DND-41 (cell line): ENCODE measurements around the gene ME3.

Source experiments
- ATAC-seq: fragments of 200-7000 bp; cut with Tn5 transposase; 3 replicates; pipeline ENCODE4 v1.9.1; 2021; ENCODE audit warnings: low read depth; ENCODE audit not compliant: insufficient read depth
- DNase-seq: peaks from one replicate; pipeline ENCODE4 v3.0.0-alpha.2; 2020
- H2AFZ ChIP-seq: 2 replicates; pipeline ENCODE4 v1.6.0; 2012; ENCODE audit warnings: low read depth, low read length
- H3K27ac ChIP-seq: 2 replicates; pipeline ENCODE4 v1.5.1; 2012; ENCODE audit warnings: low read length, inconsistent platforms
- H3K27me3 ChIP-seq: fragments of 200-600 bp; sonication (generic); 2 replicates; pipeline ENCODE4 v1.6.0; 2012; ENCODE audit warnings: low read length, mild to moderate bottlenecking, inconsistent platforms; ENCODE audit not compliant: insufficient read depth, poor library complexity
- H3K36me3 ChIP-seq: 2 replicates; pipeline ENCODE4 v1.5.1; 2012; ENCODE audit warnings: low read length, inconsistent platforms; ENCODE audit not compliant: insufficient read depth
- H3K4me1 ChIP-seq: 2 replicates; pipeline ENCODE4 v1.5.1; 2012; ENCODE audit warnings: mild to moderate bottlenecking, low read length; ENCODE audit not compliant: insufficient read depth
- H3K4me2 ChIP-seq: 2 replicates; pipeline ENCODE4 v1.6.0; 2012; ENCODE audit warnings: mild to moderate bottlenecking, moderate library complexity, low read length, inconsistent platforms; ENCODE audit not compliant: insufficient read depth
- H3K4me3 ChIP-seq, 2 experiments: fragments of 200-600 bp in 1 of 2; shearing (Covaris generic) in 1 of 2; 2 replicates each; pipeline ENCODE4 v1.5.1; 2012 to 2016; ENCODE audit warnings: inconsistent platforms in 2 of 2, low read length in 2 of 2, mild to moderate bottlenecking in 2 of 2, low read depth in 1 of 2, moderate library complexity in 1 of 2
- H3K79me2 ChIP-seq: 2 replicates; pipeline ENCODE4 v1.6.0; 2012; ENCODE audit warnings: low read length, inconsistent platforms; ENCODE audit not compliant: insufficient read depth
- H3K9ac ChIP-seq: 2 replicates; pipeline ENCODE4 v1.6.0; 2012; ENCODE audit warnings: low read depth, mild to moderate bottlenecking, inconsistent platforms, low read length, moderate library complexity
- H3K9me3 ChIP-seq: 2 replicates; pipeline ENCODE4 v1.5.1; 2012; ENCODE audit warnings: low read length, moderate library complexity, mild to moderate bottlenecking, inconsistent platforms; ENCODE audit not compliant: insufficient read depth, severe bottlenecking
- H4K20me1 ChIP-seq: 2 replicates; pipeline ENCODE4 v1.6.0; 2012; ENCODE audit warnings: low read length; ENCODE audit not compliant: insufficient read depth
- EZH2 ChIP-seq: IDR thresholded peaks from 3 replicates; pipeline ENCODE4 v1.6.1; 2012; ENCODE audit warnings: borderline replicate concordance, low read depth, mild to moderate bottlenecking, moderate library complexity, low read length, inconsistent platforms; ENCODE audit not compliant: severe bottlenecking
- TF ChIP-seq, protein P1 (sequence below): IDR thresholded peaks from 2 replicates; pipeline ENCODE4 v1.5.1; 2012; ENCODE audit warnings: borderline replicate concordance, low read length, moderate library complexity, mild to moderate bottlenecking; ENCODE audit not compliant: poor library complexity, severe bottlenecking; ENCODE audit errors: extremely low read depth

ME3 gene

DNA sequence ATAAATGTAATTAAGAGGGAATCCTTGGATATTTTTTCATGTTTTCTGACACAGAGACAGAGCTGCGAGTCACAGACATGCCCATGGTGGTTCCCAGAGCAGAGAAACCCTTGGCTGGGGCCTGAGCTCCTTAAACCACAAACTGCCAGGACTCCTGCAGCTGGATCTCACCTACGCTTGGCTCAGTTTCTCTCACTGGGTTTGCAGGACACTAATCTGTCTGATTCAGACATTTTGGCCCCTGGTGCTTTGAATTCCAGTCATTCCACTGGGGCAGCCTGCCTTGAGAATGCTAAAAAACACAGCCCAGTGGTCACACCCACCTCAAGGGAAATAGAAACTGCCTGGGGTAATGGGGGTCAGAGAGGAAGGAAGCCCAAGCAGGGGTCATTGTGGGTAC lies 175.1 kb downstream of the ME3 start:
- H3K27ac ChIP-seq, result no peak overlapping the region
- no peak overlapping the region for H3K9ac ChIP-seq
- TF ChIP-seq, protein P1, sequence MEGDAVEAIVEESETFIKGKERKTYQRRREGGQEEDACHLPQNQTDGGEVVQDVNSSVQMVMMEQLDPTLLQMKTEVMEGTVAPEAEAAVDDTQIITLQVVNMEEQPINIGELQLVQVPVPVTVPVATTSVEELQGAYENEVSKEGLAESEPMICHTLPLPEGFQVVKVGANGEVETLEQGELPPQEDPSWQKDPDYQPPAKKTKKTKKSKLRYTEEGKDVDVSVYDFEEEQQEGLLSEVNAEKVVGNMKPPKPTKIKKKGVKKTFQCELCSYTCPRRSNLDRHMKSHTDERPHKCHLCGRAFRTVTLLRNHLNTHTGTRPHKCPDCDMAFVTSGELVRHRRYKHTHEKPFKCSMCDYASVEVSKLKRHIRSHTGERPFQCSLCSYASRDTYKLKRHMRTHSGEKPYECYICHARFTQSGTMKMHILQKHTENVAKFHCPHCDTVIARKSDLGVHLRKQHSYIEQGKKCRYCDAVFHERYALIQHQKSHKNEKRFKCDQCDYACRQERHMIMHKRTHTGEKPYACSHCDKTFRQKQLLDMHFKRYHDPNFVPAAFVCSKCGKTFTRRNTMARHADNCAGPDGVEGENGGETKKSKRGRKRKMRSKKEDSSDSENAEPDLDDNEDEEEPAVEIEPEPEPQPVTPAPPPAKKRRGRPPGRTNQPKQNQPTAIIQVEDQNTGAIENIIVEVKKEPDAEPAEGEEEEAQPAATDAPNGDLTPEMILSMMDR, result no peak
- TF ChIP-seq EZH2, result no peak
- H3K27me3 ChIP-seq, result no peaks in the 10 kb centered on the region
- H3K36me3 ChIP-seq, result no peaks in the 10 kb centered on the region
- no peak overlapping the region for H3K4me3 ChIP-seq
- H2AFZ ChIP-seq, result no peak overlapping the region
- no peak overlapping the region for H3K4me2 ChIP-seq
- ATAC-seq, result no peak
- DNase-seq, result no peak
- H3K79me2 ChIP-seq, result no peaks in the 10 kb centered on the region
- H3K9me3 ChIP-seq, result no peaks in the 10 kb centered on the region
- H3K4me1 ChIP-seq, result no peaks in the 10 kb centered on the region
- H4K20me1 ChIP-seq, result no peaks in the 10 kb centered on the region

DNA sequence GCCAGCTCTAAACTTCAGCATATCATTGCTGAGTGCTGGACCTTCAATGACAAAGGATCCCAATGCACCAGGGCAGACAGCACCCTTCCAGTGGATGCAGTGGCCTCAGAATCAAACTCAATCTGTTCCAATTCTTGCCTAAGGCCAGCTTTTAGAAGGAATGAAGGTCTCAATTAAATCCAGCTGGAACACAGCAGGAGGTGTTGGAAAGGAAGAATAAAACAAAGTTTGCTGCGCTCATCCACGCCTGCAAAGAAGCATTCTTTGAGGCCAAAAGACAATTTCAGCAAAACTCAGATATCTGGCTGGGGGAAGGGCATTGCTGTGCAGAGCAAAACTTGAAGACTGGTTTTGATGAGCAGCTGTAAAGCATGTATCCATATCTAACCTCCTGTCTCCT lies 177.1 kb downstream of the ME3 start:
- Histone ChIP-seq H3K27ac (no peak overlapping the region), H2AFZ (no peak overlapping the region), H3K4me2 (no peak overlapping the region), H3K36me3 (no peaks in the 10 kb centered on the region), H3K27me3 (no peaks in the 10 kb centered on the region), H3K79me2 (no peaks in the 10 kb centered on the region), H3K9ac (no peak overlapping the region), H4K20me1 (no peaks in the 10 kb centered on the region), H3K4me3 (no peak overlapping the region), H3K9me3 (no peaks in the 10 kb centered on the region), H3K4me1 (no peaks in the 10 kb centered on the region)
- no peak for ATAC-seq
- no peak for DNase-seq
- TF ChIP-seq, protein P1, result no peak
- no peak for TF ChIP-seq EZH2

DNA sequence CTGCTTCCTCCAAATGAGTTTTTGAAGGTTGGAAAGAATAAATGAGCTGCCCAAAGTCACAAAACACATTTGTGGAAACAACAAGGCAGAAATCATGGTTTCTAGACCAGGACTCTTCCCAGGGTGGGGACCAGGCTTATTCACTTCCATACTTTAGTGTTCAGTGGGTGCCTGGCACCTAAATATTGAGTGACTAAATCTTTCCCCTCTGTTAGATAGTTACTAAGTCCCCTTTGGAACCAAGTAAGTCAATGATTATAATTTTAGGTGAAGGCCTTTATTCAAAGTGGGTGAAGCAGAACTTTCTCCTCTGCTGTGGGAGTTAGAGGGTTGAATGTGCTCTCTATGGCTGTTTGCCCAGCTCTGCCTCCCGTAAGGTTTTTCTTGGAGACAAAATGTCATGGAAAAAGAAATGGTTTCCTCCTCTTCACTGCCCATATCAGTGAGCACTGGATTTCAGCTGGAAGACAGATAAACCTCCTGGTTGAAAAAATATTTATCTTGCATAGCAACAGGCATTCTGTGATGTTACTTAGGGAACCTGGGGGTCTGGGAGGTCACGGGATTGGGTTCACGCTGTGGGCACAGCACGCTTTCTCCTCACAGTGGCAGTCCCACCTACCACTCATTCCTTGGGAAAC lies 179.9 kb downstream of the ME3 start:
- H3K4me3 ChIP-seq, result no peak overlapping the region
- H3K27me3 ChIP-seq, result no peaks in the 10 kb centered on the region
- no peak overlapping the region for H2AFZ ChIP-seq
- no peak overlapping the region for H3K9ac ChIP-seq
- ATAC-seq, result no peak
- TF ChIP-seq, protein P1, result no peak
- no peak for TF ChIP-seq EZH2
- no peaks in the 10 kb centered on the region for H3K4me1 ChIP-seq
- no peaks in the 10 kb centered on the region for H4K20me1 ChIP-seq
- H3K36me3 ChIP-seq, result no peaks in the 10 kb centered on the region
- no peaks in the 10 kb centered on the region for H3K79me2 ChIP-seq
- no peak overlapping the region for H3K27ac ChIP-seq
- no peak for DNase-seq
- H3K9me3 ChIP-seq, result no peaks in the 10 kb centered on the region
- H3K4me2 ChIP-seq, result no peak overlapping the region
